Neural progenitor cell (in vitro differentiated cells): Measurements from ENCODE around the gene ADAMTS14.

Experiments
- EZH2 ChIP-seq: fragments of 200-600 bp; sonication (generic); IDR thresholded peaks from 2 replicates; pipeline ENCODE4 v1.6.1; 2017; ENCODE audit warnings: antibody characterized with exemption, mild to moderate bottlenecking, moderate library complexity
- TF ChIP-seq, protein P1 (sequence below): fragments of 200-600 bp; sonication (generic); IDR thresholded peaks from 2 replicates; pipeline ENCODE4 v1.5.1; 2017; ENCODE audit warnings: antibody characterized with exemption, mild to moderate bottlenecking

DNA sequence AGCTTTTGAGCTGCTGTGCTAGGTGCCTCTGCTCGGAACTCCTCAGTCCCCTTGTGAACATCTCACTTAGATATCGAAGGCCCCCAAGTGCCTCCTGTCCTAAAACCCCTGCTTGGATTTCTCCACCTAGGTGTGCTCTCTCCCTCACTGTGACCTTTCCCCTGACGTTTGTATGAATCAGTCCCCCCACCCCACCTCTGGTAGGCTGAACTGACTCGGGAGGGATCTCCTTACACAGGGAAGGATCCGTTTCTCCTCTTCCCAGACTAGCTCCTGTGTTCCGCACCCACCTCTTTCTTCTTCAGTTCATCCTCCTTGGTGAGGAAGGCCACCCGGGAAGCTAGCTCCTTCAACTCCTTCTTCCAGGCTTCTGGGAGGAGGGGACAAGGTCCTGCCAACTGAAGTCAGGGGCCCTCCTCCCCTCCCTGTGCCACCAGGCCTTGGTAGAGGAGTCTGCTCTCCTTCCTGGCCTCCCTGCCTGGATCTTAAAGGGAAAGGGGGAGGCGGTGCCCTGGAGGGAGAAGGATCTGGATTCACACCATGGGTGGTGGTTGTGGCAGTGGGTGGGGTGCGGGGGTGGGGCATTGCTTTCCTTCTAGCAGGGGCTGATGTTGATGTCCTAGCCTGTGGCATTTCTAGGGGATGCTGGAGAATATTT lies 106.1 kb downstream of the ADAMTS14 start:
- TF ChIP-seq, protein P1, sequence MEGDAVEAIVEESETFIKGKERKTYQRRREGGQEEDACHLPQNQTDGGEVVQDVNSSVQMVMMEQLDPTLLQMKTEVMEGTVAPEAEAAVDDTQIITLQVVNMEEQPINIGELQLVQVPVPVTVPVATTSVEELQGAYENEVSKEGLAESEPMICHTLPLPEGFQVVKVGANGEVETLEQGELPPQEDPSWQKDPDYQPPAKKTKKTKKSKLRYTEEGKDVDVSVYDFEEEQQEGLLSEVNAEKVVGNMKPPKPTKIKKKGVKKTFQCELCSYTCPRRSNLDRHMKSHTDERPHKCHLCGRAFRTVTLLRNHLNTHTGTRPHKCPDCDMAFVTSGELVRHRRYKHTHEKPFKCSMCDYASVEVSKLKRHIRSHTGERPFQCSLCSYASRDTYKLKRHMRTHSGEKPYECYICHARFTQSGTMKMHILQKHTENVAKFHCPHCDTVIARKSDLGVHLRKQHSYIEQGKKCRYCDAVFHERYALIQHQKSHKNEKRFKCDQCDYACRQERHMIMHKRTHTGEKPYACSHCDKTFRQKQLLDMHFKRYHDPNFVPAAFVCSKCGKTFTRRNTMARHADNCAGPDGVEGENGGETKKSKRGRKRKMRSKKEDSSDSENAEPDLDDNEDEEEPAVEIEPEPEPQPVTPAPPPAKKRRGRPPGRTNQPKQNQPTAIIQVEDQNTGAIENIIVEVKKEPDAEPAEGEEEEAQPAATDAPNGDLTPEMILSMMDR = no peak
- no peak for TF ChIP-seq EZH2
